GM21717 (cell line): Measurements from ENCODE around the gene P2RY8.
A peak's percentile ranks its signal among the peaks of the same experiment; 100 is the strongest.
"Not testable (repeated sequence)": the region's sequence is repeated elsewhere in the genome, so short reads cannot be mapped to it uniquely, and the experiment has no call there.

Experiments
- ATAC-seq: cut with Tn5 transposase; IDR thresholded peaks from one replicate; pipeline ENCODE4 v1.9.1; 2021; ENCODE audit warnings: mild to moderate bottlenecking, moderate library complexity; ENCODE audit not compliant: unreplicated experiment

The P2RY8 gene

GRCh38 chrX:1545776-1546408 is 8.9 kb upstream of the P2RY8 start:
- ATAC-seq: no peak

DNA sequence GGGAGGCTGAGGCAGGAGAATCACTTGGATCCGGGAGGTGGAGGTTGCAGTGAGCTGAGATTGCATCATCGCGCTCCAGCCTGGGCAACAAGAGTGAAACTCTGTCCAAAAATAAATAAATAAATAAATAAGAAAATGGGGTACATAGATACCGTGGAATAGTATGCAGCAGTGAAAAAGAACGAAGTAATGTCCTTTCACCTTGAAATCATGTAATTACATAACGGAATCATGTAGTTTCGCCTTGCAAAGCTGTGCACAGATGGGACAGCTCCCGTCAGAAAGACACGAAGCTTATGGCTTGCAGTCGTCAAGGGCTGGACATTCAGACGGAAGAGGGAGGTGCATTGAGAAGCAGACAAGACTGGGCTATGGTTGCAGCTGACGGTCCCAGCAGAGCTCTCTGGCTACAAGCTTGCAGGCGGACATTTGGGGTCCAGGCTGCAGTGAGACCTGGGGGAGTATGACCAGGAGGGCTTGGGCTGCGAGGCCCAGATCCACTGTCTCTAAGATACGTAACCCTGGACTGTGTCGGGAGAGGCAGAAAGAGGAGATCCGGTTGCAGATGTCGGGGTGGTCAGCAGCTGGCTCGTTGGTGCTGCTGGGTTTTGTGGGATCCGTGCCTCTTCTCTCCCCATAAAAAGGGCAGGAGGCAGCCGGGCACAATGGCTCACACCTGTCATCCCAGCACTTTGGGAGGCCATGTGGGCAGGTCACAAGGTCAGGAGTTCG is 6.2 kb upstream of the P2RY8 start:
- no peak for ATAC-seq

GRCh38 chrX:1539146-1539545 is 2.2 kb upstream of the P2RY8 start:
- not testable (repeated sequence) for ATAC-seq

- not testable (repeated sequence) for ATAC-seq
These were observed 718 bp upstream of the P2RY8 start for GRCh38 chrX:1537716-1538090.

- peak; percentile 3 for ATAC-seq
These were observed 314 bp downstream of the P2RY8 start for GRCh38 chrX:1536712-1537030.

- ATAC-seq: peak; percentile 26
These were observed 1.5 kb downstream of the P2RY8 start for GRCh38 chrX:1535241-1536041.

DNA sequence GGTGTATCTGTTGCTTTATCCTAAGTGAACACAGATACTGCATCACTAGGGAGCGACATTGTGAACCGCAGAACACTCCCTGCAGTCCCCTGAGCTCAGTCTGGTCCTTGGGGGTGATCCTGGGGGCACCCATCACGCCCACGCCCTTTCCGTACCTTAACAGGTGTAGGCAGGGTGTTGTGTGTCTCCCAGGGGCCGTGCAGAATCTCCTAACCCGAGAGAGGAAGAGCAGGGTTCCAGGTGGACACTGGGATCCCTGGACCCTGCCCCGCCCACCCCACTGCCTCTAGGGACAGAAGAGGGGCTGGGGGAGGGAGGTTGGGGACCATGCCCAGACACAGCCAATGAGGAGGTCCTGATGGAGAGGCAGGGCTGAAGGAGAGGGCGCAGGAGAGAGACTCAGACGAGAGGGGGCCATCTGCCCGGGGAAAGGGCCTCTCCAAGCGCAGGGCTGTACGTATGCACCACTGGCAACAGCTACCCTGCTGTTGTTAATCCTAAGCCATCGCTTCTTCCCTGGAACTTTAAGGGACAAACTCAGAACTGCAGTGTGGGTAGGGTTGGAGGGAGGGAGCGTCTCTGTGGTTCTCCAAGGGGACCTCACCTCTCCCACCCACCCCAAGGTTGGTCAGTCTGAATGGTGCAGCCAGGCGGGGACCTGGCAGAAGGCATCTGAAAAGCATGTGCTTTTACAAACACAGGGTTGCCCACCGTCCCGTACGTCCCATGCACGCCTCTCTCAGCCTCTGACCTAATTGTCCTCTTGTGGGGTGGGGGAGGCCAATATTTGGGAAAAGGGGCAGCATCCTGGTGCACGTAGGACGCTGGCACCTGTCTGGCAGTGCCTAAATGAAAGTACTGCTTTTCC is 2.5 kb downstream of the P2RY8 start:
- peak; percentile 28 for ATAC-seq

DNA sequence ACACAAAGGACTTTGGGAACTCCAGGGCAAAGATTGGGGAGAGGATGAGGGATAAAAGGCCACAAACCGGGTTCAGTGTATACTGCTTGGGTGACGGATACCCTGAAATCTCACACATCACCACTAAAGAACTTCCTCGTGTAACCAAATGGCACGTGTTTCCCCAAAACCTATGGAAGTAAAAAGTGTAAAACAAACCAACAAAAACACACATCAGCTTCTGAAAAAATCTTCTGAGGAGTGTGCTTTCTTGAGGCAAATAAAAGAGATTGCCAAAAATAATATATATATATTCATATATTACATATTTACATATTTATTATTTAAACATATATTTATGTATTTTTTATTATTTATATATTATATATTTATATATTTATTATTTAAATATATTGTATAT is 3.9 kb downstream of the P2RY8 start:
- no peak for ATAC-seq

GRCh38 chrX:1531096-1531890 is 5.7 kb downstream of the P2RY8 start:
- no peak for ATAC-seq

DNA sequence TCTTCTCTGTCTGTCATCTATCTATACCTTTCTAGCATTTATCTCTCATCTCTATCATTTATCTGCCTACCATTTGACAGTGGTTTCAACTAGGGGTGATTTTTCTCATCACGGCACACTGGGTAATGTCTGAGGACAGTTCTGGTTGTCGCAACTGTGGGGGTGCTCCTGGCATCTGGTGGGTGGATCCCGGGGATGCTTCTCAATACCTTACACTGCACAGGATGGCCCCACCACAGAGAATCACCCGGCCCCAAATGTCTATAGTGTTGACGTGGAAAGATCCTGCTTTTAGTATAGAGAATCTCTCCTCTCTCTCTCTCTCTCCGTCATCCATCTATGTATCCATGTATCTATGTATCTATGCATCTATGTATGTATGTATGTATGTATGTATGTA is 7.2 kb downstream of the P2RY8 start:
- ATAC-seq: no peak

DNA sequence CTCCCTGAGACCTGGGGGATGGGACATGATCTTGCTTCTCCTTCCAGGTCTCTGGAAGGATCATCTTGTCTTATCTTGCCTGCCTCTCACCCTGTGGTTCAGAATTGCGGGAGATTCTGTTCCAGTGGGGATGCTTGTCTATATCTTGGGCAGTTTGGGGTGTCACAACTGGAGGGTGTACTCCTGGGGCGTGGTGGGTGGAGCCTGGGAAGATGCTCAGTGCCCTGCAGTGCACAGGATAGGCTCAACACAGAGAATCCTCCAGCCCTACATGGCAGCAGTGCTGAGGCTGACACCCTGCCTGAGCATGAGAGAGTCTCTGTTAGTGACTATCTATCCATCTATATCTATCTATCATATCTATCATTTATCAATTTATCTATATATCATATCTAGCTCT is 7.7 kb downstream of the P2RY8 start:
- no peak for ATAC-seq

DNA sequence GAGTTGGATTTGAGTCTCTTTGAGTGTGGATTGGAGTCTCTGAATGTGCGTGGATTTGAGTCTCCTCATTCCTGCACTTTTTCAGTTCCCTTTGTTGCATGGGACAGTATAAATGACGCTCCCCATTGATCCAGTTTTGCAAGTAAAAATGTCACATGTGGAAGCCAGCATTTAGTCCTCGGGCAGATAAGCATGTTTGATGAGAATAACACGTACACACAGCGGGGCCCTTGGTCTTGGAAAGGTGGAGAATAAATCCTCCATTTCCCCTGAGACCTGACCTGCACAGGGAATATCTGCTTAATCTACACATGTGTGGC is 8.1 kb downstream of the P2RY8 start:
- ATAC-seq: no peak

DNA sequence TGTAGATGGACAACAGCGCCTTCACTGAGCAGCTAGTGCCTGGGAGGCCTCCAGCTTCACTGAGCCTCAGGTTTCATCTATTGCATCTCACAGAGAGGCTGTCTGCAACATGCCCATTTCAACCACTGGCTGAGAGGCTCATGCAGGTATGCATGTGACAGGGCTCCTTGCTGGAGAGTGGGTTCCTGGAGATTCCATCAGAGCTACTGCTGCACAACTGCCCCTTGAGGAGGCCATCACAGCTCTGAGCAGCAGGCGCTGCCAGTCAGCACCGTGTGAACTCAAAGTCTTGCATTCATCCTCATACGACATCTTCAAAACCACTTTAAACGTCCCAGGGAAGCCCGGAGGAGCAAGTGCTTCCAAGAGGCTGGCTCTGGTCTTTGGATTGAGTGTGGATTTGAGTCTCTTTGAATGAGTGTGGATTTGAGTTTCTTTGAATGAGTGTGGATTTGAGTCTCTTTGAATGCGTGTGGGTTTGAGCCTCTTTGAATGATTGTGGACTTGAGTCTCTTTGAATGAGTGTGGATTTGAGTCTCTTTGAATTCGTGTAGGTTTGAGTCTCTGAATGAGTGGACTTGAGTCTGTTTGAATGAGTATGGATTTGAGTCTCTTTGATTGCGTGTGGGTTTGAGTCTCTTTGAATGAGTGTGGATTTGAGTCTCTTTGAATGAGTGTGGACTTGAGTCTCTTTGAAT is 8.7 kb downstream of the P2RY8 start:
- ATAC-seq: no peak

DNA sequence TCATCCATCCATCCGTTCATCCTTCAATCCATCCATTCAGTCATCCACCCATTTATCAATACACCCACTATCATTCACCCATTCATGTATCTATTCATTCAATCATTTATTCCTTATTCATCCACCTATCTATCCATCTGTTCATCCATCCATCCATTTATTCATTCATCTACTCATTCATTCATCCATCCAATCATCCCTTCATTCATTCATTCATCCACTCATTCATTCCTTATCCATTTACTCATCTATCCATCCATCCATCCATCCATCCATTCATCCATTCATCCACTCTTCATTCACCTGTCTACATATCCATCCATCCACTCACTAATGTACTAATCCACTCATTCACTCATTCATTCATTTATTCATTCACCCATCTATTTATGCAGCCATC is 9.5 kb downstream of the P2RY8 start:
- no peak for ATAC-seq

GRCh38 chrX:1526565-1526964 is 10.4 kb downstream of the P2RY8 start:
- no peak for ATAC-seq

DNA sequence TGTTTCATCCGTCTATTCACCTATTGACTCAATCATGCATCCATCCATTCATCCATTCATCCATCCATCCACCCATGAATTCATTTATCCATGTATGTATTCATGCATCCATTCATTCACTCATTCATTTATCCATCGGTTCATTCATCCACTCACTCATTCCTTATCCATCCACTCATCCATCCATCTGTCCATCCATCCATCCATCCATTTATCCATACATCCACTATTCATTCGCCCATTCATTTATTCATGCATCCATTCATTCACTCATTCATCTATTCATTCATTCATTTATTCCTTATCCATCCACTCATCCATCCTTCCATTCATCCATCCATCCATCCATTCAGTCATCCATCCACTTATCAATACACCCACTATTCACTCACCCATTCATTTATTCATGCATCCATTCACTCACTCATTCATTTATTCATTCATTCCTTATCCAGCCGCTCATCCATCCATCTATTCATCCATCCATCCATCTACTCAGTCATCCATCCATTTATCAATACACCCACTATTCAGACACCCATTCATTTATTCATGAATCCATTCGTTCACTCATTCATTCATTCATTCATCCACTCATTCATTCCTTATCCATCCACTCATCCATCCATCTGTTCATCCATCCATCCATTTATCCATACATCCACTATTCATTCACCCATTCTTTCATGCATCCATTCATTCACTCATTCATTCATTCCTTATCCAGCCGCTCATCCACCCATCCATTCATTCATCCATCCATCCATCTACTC is 11.2 kb downstream of the P2RY8 start:
- ATAC-seq: no peak

GRCh38 chrX:1524874-1525582 is 12.0 kb downstream of the P2RY8 start:
- ATAC-seq: no peak

DNA sequence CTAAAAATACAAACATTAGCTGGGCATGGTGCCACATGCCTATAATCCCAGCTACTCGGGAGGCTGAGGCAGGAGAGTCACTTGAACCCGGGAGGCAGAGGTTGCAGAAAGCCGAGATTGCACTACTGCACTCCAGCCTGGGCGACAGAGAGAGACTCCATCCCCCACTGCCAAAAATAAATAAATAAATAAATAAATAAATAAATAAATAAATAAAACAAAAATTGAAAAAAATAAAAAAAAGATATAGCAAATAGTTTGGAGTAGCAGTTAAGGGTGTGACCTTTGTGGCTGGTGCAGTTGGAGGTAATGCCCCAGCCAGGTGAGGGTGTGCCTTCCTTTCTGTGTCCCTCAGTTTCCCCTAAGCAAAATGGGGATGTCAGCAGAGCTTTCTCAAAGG is 14.1 kb downstream of the P2RY8 start:
- not testable (repeated sequence) for ATAC-seq
